GM19324 (cell line): ENCODE measurements around the gene PRTG.
"Not testable (repeated sequence)": the region's sequence is repeated elsewhere in the genome, so short reads cannot be mapped to it uniquely, and the experiment has no call there.

Experiments
- ATAC-seq: cut with Tn5 transposase; IDR thresholded peaks from one replicate; pipeline ENCODE4 v1.9.1; 2021; ENCODE audit warnings: mild to moderate bottlenecking, moderate library complexity; ENCODE audit not compliant: unreplicated experiment, low FRiP score

Gene PRTG

DNA sequence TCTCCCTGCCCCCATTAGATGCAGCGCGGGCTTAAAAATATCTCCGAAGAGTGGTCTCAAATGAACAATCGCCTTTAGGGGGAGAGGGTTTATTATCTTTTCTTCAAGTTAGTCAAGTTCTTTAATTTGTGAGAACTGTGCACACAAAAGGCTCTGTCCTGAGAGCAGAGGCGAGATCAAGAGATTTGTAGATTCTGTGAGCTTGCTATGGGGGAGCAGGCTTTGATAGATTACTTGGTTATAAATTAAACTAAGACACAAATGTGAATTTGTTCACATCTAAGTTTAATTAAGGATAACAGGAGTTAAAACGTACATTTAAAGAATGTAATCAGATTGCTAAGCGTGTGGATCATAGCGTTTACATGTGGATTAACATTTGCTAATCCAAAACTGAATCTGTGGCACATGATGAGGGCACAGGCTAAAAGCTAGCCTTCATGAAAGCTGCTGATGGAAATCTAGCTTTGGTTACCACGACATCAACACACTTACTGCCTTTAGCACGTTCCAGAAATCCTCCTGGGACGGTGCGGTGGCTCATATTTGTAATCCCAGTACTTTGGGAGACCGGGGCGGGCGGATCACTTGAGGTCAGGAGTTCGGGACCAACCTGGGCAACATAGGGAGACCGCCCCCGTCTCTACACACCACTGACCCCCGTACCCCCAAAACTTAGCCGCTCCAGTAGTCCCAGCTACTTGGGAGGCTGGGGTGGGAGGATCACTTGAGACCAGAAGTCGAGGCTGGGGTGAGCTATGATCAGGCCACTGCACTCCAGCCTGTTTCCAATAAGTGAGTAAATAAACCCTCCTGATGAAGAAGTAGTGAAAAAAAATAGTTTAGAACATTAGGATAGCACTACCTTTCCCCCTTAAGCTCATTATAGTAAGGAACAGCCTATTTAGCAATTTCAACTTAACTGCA is 1.0 kb upstream of the PRTG start:
- no peak for ATAC-seq

DNA sequence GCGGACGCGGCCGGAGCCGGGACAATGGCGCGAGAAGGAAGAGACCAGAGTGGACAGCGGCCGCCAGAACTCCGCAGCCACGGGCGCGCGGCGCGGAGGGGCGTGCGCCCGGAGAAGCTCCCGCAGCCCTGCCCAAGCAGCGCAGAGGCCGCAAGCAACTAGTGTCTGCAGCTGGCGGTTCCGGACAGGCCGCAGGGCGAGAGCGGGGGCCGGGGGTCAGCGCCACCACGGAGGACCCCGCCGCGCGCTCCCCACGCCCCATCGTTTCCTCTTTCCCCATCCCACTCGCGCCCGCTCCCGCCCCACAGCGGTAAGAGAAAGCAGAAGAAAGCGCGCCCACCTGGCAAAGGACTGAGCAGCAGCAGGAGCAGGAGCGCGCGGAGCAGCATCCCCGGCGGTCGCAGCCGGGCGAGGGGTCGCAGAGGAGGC is 440 bp downstream of the PRTG start:
- no peak for ATAC-seq

DNA sequence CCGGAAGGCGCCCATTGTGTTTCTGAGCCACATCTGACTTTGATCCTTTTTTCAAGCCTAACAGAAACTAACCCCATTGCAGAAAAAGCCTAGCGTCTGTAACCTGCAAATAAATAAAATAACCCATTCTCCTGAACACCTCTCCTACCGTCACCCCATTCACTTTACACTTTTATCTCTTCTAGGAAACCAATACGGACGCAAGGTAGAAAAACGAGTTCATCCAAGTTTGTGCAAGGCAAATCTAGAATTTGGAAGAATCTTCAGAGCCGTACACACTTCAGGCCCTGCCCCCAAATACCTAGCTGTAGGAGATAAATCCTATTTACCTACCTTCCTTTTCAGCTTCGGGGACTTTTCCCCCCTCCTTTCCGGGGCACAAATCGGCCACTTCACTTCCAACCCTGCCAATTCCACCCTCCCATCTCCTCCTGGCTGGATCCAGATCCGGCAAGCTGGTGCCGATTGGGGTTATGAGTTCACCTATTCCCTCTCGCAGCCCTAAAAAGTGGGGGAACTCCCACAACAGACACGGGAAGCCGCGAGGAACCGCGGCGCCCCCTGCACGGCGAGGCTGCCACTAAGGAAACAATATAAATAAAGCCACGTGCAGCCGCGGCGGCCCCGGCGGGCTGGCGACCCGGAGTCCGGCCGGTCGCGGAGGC is 987 bp downstream of the PRTG start:
- no peak for ATAC-seq

DNA sequence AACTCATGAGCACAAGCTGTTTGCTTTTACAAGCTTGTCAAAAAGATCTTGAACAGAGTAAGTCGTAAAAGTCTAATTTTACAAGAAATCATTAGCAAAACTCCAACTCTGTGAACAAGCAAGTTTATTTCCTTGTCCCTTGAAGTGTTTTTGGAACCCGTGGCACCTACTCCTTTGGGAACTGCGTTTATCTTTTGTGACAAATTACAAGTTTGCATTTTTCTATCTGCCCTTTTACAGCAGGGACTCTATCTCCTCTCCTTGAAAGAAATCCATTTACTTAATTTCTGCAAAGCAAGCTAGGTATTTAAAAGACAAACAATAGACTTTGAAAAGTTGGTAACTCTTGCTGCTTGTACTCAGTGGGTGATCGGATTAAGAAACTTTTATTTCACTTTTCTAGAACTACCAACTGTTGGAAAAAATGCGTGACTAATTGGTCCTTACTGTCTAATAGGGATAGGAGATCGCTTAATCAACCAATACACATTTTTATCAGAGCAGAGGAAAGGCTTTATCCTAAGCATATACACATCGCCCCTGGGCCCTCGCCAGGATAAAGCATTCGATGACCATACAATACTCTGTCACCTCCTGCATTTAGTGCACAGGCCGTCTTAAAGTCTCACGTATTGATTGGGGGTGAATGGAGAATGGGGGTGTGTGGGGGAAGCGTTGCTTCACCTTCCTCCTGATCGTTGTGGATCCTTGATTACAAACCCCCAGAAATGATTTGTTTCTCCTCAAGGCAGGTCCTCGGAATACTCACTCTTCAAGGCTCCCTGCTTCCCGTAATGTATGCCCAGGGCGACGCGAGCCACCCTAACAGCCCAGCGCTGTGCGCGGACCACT is 1.7 kb downstream of the PRTG start:
- ATAC-seq, result no peak

DNA sequence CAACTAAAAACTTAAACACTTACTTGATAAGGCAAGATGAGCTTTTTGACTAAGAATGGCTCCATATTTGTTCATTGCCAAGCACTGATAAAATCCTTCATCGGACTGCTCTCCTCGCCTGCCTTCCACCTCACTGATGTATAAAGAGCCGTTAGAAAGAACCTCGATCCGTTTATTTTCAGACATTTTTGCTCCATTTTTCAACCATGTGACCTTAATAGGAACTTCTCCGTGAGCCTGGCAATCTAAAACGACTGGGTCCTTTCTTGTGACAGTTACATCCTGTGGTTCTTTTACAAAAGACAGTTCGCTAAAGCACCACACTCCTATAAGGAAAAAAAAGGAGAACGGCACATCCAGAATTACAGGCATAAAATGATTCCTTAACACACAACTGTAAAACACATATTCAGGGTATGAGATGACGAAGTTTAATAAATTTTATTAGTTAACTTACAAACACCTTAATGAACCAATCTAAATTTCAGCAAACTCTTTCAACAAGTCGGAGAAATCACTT is 2.5 kb downstream of the PRTG start:
- no peak for ATAC-seq

DNA sequence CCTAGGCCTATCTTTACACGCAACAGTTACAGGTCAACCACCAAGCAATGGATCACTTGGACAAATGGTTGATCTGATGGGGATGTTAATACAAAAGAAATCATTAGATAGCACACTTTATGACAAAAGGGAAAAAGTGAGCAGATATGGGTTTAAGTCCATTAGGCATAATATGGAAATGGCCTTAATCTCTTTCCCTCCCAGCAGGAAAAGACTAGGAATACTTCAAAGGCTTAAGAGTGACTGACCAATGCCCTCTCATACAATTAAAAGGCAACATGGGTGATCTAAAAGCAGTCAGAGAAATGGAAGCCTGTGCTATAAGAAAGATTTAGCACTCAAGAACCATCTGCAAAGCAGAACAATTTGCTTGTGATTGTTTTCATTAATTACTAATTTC is 3.3 kb downstream of the PRTG start:
- ATAC-seq, result no peak

DNA sequence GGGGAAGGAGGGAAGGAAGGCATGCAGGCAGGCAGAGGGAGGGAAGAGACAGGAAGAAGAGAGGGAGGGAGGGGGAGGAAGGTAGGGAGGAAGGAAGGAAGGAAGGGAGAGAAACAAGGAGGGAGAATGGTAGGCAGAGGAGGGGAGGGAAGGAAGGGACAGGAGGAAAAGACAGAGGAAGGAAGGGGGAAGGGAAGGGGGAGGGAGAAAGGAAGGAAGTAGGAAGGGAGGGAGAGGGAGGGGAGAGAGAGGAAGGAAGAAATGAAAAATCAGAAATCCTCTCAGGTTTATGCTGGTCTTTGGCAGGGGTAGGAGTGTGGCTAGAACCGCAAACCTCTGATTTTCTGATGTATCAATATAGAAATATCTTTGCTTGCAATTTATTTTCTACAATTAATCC is 4.2 kb downstream of the PRTG start:
- no peak for ATAC-seq

DNA sequence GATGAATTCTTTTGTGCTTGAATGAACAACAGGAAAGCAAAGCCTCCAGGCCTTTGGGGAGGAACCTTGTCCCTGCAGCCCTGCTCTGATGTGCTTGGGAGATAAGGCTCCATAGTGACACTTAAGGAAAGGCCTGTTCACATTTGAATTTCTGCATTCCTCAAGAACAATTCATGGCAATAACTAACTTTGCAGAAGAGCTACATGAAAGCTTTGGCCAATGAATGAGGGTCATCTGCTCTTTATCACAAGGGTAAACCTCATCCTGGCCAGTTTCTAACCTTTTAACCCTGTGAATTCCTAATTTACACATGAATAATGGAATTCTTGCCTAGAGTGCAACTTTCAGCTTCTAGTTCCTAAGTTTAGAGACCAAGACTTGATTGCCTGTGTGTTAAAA is 5.6 kb downstream of the PRTG start:
- no peak for ATAC-seq

DNA sequence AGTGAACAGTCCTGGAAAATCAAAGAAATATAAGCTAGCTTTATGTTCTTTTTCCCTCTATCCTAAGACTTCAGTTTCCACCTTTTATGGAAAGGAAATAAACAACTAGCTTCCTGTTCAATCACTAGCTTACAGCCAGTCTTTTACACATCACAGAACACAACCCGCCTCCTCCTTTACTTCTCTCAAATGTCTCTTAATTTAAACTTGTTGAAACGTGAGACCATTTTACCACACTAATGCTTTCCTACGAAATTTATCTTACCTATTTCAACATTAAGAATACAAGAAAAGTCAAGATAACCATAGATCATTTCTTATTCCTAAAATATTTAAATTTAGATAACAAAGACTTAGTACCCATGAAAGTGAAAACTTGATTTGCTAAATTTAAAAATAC is 6.2 kb downstream of the PRTG start:
- no peak for ATAC-seq

DNA sequence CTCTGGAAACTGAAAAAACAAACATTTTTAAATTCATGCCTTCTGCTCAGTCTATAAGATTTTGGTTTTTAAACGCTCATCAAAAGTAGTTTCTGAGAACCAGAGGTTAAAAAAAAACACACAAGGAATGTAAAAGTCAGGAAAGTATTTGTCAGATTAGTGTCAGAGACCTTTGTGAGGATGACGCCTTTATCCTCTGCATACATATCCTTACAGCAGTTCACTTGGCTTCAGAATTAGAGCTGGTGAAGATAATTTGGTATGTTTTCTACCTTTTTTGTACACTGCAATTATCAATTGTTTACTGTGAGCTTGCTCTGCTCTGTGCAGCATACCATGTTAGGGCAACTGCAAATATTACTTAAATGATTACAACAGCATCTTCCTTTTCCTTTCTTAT is 8.3 kb downstream of the PRTG start:
- ATAC-seq, result no peak

DNA sequence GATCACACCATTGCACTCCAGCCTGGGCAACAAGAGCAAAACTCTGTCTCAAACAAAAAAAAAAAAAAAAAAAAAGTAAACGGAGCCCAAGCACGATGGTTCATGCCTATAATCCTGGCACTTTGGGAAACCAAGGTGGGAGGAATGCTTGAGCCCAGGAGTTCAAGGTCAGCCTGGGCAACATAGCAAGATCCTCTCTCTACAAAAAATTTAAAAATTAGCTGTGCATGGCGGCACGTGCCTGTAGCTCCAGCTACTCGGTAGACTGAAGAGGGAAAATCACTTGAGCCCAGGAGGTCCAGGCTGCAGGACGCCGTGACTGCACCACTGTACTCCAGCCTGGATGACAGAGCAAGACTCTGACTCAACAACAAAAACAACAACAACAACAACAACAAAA is 9.5 kb downstream of the PRTG start:
- not testable (repeated sequence) for ATAC-seq

DNA sequence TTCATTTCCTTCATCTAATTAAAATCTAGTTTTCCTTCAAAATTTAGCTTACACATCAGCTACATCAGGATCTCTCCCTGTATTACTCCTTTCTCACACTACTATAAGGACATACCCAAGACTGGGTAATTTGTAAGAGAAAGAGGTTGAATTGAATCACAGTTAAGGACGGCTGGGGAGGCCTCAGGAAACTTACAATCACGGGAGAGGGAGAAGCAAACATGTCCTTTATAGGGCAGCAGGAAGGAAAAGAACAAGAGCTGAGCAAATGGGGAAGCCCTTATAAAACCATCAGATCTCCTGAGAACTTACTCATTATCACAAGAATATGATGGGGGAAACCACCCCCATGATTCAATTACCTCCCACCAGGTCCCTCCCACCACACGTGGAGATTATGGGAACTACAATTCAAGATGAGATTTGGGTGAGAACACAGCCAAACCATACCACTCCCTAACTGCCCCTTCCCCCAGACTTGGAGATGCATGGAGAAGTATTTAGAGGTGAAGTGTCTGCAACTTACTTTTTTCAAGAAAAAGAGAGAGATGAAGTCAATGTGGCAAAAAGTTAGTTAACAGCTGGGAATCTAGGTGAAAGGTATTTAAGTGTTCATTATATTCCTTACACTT is 21.3 kb downstream of the PRTG start:
- no peak for ATAC-seq

DNA sequence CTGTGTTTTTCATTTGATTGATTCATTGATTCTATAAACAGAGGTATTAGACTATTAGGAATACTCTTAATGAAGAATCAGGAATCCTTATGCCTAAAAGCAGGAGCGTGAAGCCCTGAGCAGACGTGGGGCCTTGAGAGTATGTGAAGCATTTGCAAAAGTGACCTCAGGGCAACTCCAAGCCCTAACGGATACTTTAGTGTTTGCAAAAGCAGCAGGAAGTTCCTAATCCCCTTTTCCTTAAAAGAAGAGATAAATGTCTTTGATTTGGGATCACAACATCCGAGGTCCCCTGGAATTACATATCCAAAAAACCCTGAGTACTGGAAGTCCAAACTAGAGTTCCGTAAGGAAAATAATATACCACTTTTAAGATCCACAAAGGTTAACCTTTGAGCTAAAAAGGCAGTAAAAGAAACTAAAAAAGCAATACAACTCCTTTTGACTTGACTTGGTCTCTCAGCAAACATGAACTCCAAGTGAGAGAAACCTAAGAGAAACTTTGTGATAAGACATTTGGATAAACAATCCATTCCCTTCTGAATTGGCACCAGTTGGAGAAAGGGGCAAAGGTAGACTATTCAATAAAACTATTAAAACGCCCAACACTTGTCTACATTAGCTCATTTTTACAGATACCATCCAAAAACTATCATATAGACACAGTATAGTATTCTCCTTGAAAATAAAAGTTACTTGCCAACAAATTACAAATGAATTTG is 27.4 kb downstream of the PRTG start:
- ATAC-seq, result no peak

DNA sequence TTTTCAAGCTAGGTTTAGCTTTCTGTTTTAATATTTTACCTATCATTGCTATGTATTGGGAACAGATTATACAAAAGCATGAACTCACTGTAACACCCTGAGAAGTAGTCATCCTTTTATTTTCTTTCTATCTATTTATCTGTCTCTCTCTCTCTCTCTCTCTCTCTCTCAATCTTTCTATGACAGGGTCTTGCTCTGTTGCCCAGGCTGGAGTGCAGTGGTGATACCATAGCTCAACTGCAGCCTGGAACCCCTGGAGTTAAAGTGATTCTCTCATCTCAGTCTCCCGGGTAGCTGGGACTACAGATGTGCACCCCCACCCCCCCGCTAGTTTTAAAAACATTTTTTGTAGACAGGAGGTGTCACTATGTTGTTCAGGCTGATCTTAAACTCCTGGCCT is 28.9 kb downstream of the PRTG start:
- ATAC-seq, result no peak

DNA sequence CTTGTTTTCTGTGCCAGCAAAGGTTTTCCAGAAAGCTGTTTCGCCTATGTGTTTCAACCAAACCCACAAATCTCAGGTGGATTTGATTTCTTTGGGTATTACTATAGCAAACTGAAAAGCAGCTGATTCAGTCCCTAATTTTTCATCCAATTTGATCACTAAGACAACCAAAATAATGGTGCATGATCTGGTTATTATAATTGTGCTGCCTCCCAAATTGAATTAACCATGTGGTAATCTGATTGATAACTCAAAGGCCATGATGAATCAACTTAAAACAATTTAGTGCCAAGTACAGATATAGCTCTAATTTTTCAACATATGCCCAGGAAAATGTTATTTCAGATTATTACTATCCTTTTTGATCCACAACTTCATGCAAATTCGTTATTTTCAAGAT is 30.6 kb downstream of the PRTG start:
- no peak for ATAC-seq

DNA sequence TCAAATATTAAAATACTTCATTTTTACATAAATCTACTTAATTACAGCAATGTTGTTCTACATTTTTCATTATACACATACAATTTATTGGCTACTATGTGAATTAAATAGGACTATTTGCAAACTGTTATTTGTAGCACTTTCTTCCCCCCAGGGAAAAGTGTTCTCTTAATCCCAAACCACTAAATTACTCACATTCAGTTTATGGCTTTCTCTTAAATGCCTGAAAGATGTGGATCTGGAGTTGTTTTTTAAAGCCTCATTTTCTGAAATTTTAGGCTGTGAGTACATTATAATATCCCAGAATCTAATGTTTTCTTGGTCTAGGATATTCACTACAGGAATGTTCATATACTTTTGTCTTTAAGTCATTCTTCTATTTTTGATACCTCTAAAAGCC is 32.7 kb downstream of the PRTG start:
- ATAC-seq, result no peak

DNA sequence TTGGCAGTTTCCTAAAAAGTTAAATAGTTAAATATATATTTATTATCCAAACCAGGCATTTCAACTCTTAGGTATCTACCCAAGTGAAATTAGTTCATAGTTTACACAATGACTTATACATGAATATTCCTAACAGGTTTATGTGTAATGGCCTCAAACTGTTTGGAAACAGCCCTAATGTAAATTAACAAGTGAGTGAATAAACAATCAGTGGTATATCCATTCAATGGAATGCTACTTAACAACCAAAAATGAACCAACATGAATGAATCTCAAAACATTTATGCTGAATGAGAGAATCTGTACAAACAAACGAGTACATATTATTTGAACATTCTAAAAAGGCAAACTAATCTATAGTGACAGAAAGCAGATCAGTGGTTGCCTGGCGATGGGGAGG is 33.5 kb downstream of the PRTG start:
- ATAC-seq, result no peak

DNA sequence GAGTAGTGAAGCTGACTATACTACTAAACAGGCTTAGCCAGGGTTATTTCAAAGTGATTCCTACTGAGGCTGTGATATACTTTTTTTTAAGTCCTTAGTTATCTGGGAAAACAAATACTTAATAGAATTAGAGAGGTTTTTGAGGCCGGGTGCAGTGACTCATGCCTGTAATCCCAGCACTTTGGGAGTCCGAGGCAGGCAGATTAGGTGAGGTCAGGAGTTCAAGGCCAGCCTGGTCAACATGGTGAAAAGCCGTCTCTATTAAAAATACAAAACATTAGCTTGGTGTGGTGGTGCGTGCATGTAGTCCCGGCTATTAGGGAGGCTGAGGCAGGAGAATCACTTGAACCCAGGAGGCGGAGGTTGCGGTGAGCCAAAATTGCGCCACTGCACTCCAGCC is 34.2 kb downstream of the PRTG start:
- no peak for ATAC-seq

DNA sequence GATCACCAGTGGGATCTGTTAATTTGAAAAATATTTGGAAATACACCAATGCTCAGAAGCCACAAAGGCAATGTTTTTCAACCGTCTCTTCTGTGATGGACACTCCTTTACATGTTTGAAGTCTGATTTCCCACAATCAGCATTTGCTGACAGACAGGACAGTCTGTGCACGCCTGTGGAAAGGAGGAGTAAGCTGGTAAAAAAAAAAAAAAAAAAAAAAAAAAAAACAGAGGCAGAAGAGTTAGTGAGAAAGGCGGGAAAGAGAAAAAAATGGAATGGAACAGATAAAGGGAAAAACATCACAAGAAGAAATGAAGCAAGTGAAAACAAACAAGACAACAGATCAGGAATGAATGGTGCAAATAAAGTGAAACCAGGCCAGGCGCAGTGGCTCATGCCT is 35.0 kb downstream of the PRTG start:
- ATAC-seq, result no peak

DNA sequence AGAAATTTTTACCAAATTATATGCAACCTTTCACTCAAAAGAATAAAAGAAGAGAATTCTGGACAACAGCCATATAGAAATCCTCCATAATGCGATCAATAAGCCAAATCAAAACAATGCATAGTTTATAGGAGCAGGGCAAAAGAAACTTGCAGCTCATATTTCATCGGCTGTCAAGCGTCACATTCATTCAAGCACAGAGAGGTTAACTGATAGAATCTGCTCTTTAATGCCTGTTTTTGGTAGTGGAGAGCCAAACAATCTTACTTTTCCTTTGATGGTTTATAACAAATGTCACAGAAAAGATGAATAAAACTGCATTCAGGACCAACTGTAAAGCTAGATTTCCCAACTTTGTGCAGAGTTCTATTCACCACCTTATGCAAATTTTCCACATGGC is 35.4 kb downstream of the PRTG start:
- ATAC-seq, result no peak
